ENCODE measurements around the gene CD46. TPM values are rescaled to one million over a fixed set of nuclear protein-coding genes. Genes with fewer than 3 reads are reported as not detected.
"Not testable (repeated sequence)": the region's sequence is repeated elsewhere in the genome, so short reads cannot be mapped to it uniquely, and the experiment has no call there.

The CD46 gene
- 100 to 1,000 TPM; 153 to 197 (median 174) TPM for total RNA-seq

DNA sequence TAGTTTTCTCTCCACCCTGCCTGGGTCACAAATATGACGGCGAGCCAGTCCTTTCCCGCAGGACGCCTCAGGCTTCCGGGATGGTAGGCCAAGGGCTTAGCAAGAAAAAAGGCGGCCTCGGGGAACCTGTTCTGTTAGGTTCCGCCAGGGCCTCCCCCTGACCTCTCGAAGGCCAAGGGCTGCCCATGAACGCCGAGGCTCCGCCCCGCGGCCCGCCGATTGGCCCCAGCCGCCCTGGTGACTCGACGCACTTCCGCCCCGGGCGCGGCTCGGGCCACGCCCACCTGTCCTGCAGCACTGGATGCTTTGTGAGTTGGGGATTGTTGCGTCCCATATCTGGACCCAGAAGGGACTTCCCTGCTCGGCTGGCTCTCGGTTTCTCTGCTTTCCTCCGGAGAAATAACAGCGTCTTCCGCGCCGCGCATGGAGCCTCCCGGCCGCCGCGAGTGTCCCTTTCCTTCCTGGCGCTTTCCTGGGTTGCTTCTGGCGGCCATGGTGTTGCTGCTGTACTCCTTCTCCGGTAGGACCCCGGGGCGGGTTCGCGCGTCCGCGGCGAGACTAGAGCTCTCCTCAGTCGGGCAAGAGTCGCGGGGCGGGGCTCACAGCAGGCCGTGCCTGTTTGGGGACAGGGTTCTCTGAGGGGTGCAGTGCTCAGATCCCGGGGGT lies at the start of gene CD46:
Gene CD46, plus strand, starts transcription at position 265 of the 666 bp plus-strand sequence. Its CDS starts 159 bp downstream, at position 424.
- peak; percentile 81 for DNase-seq (ENCODE audit: low spot score)
- TF ChIP-seq, protein P1, sequence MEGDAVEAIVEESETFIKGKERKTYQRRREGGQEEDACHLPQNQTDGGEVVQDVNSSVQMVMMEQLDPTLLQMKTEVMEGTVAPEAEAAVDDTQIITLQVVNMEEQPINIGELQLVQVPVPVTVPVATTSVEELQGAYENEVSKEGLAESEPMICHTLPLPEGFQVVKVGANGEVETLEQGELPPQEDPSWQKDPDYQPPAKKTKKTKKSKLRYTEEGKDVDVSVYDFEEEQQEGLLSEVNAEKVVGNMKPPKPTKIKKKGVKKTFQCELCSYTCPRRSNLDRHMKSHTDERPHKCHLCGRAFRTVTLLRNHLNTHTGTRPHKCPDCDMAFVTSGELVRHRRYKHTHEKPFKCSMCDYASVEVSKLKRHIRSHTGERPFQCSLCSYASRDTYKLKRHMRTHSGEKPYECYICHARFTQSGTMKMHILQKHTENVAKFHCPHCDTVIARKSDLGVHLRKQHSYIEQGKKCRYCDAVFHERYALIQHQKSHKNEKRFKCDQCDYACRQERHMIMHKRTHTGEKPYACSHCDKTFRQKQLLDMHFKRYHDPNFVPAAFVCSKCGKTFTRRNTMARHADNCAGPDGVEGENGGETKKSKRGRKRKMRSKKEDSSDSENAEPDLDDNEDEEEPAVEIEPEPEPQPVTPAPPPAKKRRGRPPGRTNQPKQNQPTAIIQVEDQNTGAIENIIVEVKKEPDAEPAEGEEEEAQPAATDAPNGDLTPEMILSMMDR (IDR thresholded peaks at IDR 0.05) = no peak
- peak; percentile 98 for ATAC-seq (ENCODE audit: low FRiP score)

DNA sequence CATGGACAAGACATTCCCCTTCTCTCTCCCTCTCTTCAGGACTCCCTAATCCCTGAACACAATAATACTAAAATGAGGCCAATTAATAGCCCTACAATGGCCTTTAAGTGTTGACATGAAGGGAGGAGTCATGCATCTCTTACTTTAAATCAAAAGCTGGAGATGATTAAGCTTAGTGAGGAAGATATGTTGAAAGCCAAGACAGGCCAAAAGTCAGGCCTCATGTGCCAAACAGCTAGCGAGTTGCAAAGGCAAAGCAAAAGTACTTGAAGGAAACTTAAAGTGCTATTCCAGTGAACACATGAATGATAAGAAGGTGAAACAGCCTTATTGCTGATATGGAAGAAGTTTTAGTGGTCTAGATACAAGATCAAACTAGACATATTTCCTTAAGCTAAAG lies 49.5 kb upstream of the CD46 start:
- ATAC-seq (ENCODE audit: low FRiP score) = peak; percentile 46
- TF ChIP-seq, protein P1 (IDR thresholded peaks at IDR 0.05) = no peak
- DNase-seq (ENCODE audit: low spot score) = no peak

DNA sequence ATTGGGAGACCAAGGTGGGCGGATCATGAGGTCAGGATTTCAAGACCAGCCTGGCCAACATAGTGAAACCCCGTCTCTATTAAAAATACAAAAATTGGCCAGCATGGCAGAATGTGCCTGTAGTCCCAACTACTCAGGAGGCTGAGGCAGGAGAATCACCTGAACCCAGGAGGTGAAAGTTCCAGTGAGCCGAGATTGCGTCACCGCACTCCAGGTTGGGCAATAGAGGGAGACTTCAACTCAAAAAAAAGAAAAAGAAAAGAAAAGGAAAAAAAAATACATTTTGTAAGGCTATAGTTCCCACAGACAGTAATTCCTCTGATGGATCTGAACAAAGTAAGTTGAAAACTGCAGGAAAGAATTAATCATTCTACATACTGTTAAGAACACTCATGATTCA lies 48.1 kb upstream of the CD46 start:
- ATAC-seq (ENCODE audit: low FRiP score) (no peak), DNase-seq (ENCODE audit: low spot score) (no peak)
- TF ChIP-seq, protein P1 (IDR thresholded peaks at IDR 0.05) = no peak

DNA sequence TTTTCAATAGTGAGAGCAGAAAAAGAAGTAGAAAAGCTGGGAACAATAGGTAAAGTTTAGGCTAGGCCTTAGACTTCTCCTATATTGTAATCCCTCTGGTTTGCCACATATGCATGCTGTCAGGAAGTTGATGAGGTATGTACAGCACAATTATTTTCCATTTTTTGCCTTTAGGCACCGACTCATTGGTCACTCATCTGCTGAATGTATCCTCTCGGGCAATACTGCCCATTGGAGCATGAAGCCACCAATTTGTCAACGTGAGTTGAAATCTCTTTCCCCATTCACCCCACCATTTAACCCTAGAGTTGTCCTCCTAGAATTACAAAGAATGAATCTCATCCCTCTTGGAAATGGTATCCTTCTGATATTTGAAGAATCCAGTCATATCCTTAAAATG lies 43.9 kb upstream of the CD46 start:
- not testable (repeated sequence) for ATAC-seq (ENCODE audit: low FRiP score); DNase-seq (ENCODE audit: low spot score)

DNA sequence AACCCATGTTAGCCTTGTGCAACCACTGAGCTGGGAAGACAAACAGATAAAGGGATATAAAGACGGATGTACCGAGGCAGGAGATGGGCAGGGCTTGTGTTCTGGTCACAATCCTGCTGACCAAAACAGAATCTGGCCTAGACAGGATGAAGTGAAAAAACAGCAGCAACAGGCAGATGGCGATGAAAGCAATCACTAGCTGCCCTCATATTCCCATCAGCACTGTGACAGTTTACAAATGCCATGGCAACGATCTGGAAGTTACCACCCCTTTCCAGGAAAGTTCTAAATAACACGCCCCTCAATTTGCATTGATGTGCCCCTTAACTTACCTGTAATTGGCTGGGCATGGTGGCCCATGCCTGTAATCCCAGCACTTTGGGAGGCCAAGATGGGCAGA lies 40.6 kb upstream of the CD46 start:
- no peak for DNase-seq (ENCODE audit: low spot score)
- ATAC-seq (ENCODE audit: low FRiP score) = no peak
- TF ChIP-seq, protein P1 (IDR thresholded peaks at IDR 0.05) = no peak

DNA sequence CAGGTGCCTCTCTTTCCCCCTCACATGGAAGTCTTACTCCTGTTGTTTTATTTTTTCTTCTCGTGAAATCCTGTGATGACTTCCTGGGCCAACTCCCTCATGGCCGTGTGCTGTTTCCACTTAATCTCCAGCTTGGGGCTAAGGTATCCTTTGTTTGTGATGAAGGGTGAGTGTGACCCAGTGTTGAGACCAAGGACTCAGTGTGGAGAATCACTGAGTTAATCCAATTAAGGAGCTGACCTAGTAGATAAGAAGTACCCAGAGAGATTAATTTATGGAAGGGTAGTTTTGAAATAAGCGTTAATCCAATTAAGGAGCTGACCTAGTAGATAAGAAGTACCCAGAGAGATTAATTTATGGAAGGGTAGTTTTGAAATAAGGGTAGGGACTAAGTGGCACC lies 39.2 kb upstream of the CD46 start:
- ATAC-seq (ENCODE audit: low FRiP score); DNase-seq (ENCODE audit: low spot score): not testable (repeated sequence)

DNA sequence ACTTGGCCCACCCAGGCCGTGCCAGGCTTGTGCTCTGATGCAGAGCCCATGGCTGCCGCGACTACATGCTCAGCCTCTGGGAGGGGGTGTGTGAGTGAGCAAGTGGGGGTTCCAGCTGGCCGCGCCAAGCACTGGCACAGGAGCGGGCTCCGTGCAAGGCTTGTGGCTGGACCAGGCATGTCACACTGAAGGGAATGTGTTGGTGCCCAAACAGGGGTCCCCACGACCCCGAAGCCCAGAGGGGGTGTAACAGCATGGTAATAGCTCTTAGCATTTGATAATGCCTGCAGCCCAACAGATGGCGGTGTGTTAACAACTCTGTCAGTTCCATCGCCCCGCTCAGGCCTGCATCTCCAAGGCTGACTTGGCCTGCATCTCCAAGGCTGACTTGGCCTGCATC lies 38.3 kb upstream of the CD46 start:
- ATAC-seq (ENCODE audit: low FRiP score) = no peak

DNA sequence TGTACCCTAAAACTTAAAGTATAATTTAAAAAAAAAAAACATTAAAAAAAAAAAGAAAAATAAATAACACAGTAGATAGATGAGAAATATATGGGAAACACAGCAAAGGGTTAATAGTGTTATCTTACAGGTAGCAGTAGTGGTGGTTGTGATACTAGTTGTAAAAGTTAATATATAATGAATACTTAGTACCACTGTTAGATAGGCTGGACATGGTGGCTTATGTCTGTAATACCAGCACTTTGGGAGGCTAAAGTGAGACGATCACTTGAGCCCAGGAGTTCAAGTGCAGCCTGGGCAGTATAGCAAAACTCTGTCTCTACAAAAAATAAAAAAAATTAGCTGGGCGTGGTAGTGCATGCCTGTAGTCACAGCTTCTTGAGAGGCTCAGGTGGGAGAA lies 32.6 kb upstream of the CD46 start:
- no peak for DNase-seq (ENCODE audit: low spot score)
- ATAC-seq (ENCODE audit: low FRiP score) = no peak
- TF ChIP-seq, protein P1 (IDR thresholded peaks at IDR 0.05) = no peak

More for the DNA sequence above, 38.3 kb upstream of the CD46 start:
- TF ChIP-seq, protein P1 (IDR thresholded peaks at IDR 0.05) = no peak
- no peak for DNase-seq (ENCODE audit: low spot score)

DNA sequence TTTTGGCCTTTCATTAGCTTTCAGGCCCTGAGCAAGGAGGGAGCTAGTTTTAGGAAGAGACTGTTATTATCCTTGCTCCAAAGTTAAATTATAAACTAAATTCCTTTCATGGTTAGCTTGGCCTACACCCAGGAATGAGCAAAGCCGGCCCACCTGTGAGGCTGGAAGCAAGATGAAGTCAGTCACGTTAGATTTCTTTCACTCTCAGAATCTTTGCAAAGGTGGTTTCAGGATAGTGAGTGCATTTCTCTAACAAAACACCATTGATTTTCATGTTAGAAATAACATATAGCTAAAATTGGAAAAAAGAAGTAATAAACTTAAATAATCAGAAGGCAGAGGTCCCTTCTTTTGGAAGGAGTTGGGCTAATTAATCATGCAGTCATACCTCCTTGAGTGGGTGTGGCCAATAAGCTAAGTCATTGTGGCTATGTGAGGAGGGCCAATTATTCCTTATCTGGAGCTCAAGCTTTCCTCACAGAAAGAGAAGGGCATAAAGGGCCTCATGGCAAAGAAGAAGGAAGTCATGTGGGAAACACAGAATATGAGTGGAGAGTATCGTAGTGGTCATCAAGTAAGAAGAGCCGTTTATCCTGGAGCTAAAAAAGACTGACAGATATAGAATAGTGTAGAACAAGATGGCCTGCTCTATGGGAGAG lies 23.5 kb upstream of the CD46 start:
- ATAC-seq (ENCODE audit: low FRiP score); DNase-seq (ENCODE audit: low spot score): not testable (repeated sequence)

DNA sequence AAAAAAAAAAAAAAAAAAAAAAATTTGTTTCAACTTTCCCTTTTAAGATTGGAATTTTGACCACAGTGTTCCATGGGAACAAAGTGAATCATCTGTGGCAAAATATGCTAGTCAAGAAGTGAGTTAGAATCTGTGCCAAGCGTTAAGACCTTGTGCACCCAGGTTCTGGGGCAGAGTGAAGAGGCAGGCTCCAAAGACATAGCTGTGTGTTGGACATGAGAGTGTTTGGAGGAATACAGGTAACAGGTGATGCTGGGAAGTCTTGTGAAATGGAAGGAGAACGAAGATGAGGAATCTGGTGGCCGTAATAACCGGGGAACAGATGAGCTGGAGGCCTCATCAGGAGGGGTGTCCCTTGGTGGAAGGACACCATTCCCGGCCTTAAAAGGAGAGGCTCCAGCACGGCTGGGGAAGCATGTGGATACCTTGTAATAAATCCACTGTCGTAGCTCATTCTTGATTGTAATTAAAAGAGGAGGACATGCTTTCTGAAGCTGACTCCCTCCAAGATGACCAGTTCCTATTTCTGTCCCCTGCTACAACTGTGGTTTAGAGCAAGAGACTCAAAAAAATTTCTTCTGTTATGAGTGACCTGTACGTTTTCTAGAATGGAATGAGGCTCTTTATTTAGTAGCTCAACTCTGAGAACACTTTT lies 14.2 kb upstream of the CD46 start:
- ATAC-seq (ENCODE audit: low FRiP score) = peak; percentile 6
- not testable (repeated sequence) for DNase-seq (ENCODE audit: low spot score)

DNA sequence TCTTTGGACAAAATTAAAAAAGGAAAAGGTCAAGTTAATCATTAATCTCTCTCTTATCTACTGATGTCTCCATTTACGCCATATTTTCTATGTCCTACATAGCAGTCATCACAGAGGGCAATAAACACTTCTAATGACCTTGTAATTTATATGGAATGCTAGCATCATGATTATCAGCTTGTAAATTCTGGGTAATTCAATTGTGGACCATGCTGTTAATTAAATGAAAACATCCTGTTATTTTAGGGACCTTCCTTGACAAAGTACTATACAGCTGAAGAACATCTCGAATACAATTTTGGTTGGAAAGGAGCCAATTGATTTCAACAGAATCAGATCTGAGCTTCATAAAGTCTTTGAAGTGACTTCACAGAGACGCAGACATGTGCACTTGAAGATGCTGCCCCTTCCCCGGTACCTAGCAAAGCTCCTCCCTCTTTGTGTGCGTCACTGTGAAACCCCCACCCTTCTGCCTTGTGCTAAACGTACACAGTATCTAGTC lies 13.6 kb upstream of the CD46 start:
- ATAC-seq (ENCODE audit: low FRiP score) = peak; percentile 83
- DNase-seq (ENCODE audit: low spot score) = not testable (repeated sequence)
